ENCODE data around the gene AP2A2.

DNA sequence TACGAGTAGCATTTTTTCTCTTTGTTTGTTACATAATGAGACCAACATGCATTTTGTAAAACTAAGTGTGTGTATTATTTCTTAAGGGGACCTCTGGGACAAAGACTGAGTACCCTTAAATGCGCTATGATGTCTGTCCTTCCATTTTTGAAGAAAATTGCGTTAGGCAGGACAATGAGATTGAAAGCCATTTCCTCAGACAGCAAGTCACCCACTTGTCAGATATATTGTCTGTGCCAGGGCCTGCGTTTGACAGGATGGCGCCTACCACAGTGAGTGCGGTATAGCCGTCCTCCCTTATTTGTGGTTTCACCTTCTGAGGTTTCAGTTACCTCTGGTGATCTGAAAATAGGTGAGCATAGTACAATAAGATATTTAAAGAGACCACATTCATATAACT, 2.2 kb downstream of the AP2A2 start:
- TF ChIP-seq CTCF (IDR thresholded peaks at IDR 0.05), result no peak
- no peak for TF ChIP-seq POLR2A (IDR thresholded peaks at IDR 0.05)
